GM19395 (cell line): ENCODE measurements around the gene MBLAC1.

ENCODE experiments used
- ATAC-seq: cut with Tn5 transposase; IDR thresholded peaks from one replicate; pipeline ENCODE4 v1.9.1; 2021; ENCODE audit warnings: mild to moderate bottlenecking, moderate library complexity; ENCODE audit not compliant: unreplicated experiment

Gene MBLAC1

DNA sequence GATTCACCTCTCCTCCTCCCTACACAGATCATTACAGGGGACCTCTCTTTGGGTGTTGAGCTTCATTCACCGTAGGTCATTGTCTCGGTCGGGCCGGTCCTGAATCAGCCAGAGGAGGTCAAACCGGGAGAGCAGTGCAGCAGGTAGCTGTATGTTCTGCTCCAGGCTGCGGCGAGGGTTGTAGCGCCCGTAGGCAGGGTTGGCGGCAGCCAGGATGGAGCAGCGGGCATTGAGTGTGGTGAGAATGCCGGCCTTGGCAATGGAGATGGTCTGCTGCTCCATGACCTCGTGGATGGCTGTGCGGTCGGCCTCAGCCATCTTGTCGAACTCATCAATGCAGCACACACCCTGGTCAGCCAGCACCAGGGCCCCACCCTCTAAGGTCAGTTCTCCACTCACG lies 31.1 kb upstream of the MBLAC1 start:
- ATAC-seq, result no peak

- ATAC-seq, result no peak
These were observed 27.9 kb upstream of the MBLAC1 start for GRCh38 chr7:100098913-100099312.

DNA sequence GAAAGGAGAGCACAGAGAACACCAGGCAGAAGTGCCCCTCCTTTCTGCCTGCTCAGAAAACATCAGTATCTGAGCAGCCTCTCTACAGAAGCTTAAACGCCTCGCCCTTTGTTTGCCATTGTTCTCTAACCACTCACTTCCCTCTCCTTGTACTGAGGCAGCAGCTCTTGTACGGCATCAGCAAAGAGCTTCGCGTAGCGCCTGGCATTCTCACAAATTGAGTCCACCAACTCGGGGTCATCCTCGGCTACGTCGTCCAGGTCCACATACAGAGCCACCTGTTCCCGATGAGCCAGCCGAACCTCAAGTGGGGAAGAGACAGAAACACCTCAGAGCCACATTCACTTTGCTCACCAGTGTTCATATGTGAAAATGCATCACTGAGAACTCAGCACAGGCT lies 27.3 kb upstream of the MBLAC1 start:
- no peak for ATAC-seq

DNA sequence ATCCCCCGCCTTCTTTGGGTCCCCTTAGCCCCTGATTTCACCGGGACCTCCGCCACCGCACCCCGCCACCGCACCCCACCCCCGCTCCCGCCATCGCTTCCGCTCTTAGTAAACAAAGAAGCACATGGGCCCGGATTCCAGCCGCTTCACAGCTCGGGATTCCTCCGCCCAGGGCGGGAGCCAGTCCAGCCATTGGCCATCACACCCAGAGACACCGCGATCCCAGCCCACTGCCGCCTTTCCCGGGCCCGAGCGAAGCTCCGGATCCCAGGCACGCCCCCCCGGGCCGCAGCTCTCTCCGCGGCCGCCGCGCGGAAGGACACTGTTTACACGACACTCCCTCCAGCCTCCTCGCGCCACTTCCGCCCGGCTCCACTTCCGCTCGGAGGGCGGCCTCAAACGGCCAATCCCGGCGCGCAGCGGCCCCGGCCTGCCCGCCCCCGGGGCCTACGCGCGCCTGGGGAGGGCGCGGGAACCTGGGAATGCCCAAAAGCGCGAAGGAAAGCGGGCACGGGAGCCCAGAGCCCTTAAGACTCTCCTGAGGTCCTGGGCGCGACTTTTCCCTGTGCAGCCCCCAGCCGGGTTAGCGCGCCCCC lies 26.2 kb upstream of the MBLAC1 start:
- peak; percentile 70 for ATAC-seq

DNA sequence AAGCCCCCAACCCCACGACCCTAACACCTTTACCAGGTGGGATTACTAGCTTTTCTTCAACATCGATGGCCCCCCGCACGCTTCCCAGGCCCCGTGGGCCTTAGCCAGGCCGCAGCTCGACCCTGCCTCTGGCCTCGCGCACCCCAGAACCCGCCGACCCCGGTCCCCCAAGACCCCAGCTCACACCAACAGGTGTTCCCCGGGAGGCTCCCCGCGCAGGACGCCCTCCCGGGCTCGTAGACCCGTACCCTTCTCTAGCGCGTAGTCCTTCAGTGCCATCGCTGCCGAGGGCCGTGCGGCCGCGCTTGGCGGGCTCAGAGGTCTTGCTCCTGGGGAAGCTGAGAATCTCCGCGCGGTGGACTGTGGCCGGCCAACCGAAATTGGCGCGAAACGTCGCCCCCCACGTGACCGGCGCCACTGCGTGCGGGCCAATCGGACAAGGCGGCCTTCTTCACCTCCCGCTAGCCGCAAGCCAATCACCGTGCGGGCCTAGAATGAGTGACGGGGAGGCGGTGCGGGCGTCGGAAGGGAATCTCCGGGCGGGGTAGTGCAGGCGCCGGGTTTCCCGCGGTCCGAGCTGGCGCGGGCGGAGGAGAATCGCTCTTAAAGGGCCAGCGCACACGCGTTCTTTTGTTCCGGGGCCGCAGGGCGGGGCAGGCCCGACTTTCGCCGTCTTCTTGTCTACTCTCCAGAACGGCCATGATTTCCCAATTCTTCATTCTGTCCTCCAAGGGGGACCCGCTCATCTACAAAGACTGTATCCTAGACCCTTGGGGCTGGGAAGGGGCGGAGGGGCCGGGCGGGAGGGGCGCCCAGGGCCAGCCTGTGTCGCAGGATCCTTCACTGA lies 25.5 kb upstream of the MBLAC1 start, which contains the start of the genes AP4M1 and MCM7:
Gene AP4M1, plus strand, starts transcription at position 628 of the 847 bp plus-strand sequence. Its CDS starts 72 bp downstream, at position 700.
Gene MCM7, minus strand, starts transcription at position 382 of the 847 bp plus-strand sequence. Its CDS starts 103 bp downstream, at position 279.
- peak; percentile 88 for ATAC-seq

- no peak for ATAC-seq
These were observed 23.6 kb upstream of the MBLAC1 start for GRCh38 chr7:100102950-100103840.

DNA sequence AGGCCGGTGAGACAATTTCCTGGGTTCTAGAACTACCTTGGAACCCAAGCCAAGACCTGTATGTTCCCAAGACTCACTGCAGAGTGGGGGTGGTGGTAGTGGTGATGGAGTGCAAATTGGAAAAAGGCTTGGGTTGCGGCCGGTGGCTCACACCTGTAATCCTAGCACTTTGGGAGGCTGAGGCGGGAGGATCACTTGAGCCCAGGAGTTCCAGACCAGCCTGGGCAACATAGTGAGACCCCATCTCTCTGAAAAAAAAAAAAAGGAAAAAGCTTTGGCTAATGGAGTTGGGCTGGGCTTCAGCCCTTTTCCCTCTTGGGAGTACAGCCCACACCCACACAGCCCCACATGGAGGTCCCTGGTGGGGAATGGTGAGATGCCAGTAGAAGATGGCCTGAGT lies 21.2 kb upstream of the MBLAC1 start:
- no peak for ATAC-seq

DNA sequence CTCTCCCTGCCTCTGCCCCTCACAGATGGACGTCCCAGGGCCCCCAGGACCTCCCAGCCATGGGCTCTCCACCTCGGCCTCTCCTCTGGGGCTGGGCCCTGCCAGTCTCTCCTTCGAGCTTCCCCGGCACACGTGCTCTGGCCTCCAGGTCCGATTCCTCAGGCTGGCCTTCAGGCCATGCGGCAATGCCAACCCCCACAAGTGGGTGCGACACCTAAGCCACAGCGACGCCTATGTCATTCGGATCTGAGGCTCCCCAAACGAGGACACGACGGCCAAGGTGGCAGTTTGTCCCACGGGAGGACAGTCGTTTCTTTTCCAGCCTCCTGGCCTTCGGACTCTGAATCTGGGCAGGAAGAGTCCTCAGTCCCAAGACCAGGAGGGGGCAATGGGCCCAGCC lies 20.1 kb upstream of the MBLAC1 start:
- no peak for ATAC-seq

DNA sequence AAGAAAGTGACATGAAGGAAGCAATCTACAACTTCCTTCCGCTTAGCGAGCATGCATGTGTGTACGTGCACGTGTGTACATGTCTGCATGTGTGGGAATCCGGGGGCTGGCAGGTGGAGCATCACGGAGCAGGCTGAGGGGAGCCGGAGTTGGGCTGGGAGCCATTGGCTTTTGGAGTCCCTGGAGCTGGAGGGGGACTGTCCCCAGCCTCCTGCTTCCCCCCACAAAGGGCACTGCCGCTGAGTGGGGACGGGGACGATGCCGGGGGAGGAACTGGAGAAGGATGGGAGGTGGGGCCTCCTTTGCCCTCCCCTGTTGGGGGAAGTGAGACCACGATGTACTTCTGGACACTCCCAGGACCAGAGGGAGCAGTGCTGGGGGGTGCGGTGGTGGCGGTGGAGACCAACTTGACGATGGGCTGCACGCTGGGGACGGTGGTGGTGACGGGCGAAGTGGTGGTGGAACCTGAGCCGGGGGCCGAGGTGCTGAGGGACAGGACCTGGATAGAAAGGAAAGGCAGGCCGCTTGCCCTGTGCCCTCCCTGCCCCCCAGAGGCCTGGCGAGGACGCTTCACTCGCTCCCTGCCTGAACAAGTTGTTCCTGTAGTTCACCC lies 19.5 kb upstream of the MBLAC1 start:
- no peak for ATAC-seq

DNA sequence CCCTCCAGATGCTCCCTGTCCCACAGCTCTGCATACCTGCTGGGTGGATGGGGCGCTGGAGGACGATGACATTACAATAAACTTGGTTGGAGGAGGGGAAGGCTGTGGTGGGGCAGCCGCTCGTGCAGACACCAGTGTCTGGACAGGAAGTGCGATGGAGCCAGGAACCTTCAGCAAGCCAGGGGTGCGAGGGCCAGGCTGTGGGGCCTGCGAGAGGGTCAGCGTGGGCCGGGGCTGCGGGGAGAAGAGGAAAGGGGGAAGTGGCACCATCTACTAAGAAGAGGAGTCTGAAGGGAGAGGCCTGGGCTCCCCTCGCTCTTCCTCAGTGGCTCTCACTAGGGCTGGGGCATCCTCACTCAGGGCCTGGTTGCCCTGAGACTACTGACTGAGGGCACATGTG lies 18.9 kb upstream of the MBLAC1 start:
- ATAC-seq, result no peak

DNA sequence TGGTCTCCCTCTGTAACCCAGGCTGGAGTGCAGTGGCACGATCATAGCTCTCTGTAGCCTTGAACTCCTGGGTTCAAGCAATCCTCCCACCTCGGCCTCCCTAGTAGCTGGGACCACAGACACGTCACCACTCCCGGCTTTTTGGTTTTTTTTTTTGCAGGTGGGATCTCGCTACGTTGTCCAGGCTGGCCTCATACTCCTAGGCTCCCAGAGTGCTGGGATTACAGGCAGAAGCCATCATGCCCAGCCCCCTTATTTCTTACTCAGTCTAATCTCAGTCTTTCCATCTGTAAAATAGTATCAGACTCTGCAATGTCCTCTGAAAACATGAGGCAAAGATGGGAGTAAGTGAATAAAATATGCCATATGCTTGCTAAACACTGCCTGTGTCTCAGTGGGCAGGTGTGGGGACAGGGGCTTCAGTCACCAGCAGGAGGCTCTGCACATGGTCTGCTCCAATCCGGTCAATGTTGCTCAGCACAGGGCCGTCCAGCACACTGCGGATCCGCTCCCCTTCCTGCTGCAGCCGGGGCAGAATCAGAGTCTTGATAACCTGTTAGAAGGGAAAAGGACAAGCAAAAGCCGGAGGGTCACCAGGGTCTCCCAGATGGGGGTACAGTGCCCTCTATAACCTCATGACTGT lies 17.1 kb upstream of the MBLAC1 start:
- no peak for ATAC-seq

GRCh38 chr7:100111156-100111555 lies 15.6 kb upstream of the MBLAC1 start:
- ATAC-seq, result no peak

DNA sequence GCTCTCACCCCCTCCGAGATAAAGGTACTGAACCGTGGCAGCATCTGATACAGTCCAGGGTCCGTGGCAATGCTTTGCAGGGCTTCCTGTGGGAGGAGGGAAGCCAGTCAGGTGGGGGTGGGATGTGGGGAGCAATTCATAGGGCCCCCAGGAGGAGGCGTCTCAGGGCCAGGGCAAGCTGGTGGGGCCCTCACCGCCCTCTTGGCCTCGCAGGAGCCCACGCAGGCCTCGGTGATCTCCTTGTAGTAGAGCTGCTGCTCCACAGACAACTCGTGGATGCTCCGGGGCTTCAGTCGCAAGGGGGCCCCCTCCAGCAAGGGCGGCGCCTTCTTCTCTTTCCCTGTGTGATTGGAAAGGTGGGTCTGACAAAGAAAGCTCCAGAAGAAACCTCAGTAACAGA lies 14.9 kb upstream of the MBLAC1 start:
- ATAC-seq, result no peak

DNA sequence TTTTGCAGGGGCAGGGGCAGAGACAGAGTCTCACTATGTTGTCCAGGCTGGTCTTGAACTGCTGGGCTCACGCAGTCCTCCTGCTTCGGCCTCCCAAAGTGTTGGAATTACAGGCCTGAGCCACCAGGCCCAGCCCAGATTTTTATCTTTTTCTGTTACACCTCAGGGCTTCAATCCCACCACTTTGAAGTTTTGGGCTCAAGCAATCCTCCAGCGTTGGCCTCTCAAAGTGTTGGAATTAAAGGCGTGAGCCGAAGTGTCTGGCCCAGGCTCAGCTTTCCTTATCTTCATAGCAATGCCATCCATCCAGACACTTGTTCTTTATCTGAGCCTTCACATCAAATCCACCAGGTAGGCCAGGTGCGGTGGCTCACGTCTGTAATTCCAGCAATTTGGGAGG lies 11.7 kb upstream of the MBLAC1 start:
- no peak for ATAC-seq

DNA sequence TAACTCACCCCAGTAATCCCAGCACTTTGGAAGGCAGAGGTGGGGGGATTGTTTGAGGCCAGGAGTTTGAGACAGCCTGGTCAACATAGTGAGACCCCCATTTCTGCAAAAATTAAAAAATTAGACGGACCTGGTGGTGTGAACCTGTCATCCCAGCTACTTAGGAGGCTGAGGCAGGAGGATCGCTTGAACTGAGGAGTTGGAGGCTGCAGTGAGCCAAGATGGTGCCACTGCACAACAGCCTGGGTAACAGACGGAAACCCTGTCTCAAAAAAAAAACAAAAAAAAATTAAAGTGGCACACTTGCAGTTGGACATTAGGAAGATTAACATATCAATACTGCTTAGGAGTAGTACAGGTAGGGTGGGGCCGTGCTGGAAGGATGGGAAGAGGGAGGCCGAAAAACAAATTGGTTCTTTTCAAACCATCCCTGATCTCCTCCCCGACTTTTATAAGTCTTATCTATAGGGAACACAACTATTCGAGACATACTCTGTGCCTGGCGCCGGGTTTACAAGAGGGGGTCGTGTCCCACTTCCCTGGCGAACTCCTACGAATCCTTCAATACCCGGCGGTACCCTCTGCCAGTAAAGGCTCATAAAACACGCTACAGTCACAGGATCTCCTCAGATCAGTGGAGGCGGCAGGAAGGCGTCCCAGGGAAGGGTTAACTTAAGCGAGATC lies 8.2 kb upstream of the MBLAC1 start:
- ATAC-seq, result no peak

- peak; percentile 76 for ATAC-seq
These were observed 7.4 kb upstream of the MBLAC1 start, which contains the start of the genes CNPY4 and TAF6 for GRCh38 chr7:100119072-100119969. CNPY4 (plus strand) TSS chr7:100119634; CDS start chr7:100119745, 111 bp downstream. TAF6 (minus strand) TSS chr7:100119358; CDS start chr7:100114209, 5,149 bp downstream.

DNA sequence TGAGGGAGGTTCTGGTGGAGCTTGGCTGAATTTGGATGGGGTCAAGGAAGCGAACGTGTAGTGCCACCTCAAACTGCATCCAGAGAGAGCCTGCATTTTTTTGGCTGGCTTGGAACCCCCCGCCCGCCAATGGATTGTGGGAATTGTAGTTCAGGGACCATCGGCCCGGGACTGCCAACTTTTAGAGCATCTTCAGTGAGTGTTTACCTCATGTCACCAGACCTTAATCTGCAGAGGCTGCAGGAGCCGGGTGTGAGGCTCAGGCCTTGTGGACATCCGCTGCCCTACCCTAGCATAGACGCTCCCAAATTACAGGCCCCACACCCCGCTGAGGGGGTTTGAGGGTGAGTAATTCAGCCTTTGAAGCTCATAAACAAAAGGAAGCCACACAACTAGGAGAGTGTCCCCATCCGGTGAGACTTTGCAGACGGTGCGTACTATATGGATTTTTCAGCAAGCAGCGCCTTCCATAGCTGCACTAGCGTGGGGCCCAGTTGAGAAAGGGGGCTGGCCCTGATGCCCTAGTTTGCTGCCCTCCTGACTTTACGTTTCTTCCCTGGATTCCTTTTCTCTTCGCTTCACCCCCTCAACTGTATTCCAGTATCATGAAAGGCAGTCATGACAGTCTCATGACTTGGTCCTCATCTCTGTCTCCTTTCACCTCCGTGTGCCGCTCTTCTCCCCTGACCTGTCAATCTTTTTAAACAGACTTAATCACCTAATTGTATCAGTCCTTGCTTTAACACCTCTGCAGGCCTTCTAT lies 6.6 kb upstream of the MBLAC1 start:
- peak; percentile 53 for ATAC-seq

GRCh38 chr7:100120733-100121036 lies 6.1 kb upstream of the MBLAC1 start:
- ATAC-seq, result no peak
